Suppressor macrophage treated with lipopolysaccharide for 4 hours (primary cell): ENCODE data around the gene STPG4.

Experiments used
- DNase-seq: peaks from one replicate; pipeline ENCODE4 v3.0.0-alpha.2; 2020

Gene STPG4

DNA sequence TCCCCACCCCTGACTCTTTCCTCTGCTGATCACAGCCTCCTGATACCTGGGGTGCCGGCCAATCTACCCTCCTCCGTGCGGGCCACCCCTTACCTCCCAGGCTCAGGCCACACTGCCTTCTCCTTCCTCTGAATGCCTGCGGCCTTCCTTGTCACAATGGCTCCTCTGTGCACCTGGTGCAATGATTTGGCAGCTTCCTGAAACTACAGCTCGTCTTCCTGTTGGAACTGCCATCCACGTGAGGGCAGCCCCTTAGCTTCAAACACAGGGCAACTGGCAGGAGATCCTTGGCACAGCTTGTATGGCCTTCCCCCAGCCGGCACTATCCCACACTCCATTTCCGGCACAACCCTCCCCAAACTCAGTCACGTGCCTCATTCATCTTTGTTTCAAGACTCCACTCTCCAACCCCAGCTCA lies 69.0 kb downstream of the STPG4 start:
- no peak for DNase-seq

GRCh38 chr2:47083886-47084687 lies 71.0 kb downstream of the STPG4 start:
- DNase-seq = no peak

DNA sequence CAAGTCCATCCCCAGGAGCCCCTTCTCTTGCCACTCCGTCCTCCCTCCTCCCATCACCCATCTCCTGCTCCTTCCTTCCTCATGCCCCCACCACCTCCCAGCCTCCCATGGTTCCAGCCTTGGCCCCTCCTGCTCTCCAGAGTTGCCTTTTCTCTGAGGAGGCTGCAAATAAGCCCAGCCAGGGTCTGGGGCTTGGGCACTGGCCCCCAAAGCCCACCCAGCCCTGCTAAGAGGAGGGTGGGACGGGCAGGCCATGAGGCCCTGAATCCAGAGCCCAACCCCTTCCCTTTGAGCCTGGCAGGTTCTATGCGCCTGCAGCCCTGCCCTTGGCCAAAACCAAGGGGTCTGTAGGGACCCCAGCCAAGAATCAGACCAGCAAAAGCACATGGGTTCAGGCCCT lies 71.6 kb downstream of the STPG4 start:
- DNase-seq = no peak

DNA sequence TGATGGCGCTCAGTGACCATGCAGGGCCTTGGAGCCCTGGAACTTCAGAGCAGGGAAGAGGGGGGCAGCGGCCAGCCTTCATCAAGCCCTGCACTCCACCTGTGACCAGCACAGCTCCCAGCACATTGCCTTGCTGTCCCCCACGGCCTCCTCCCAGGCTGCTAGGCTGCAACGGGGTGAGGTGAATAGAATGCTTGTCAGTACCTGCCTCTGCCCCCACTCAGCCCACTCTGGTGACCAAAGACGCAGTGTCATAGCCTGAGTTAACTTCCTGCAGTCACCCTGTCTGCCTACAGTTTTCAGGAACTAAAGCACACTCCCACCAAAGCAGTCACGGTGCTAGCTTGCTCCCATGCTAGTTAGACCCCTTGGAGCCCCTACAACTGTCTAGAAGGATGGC lies 72.1 kb downstream of the STPG4 start:
- DNase-seq = no peak

DNA sequence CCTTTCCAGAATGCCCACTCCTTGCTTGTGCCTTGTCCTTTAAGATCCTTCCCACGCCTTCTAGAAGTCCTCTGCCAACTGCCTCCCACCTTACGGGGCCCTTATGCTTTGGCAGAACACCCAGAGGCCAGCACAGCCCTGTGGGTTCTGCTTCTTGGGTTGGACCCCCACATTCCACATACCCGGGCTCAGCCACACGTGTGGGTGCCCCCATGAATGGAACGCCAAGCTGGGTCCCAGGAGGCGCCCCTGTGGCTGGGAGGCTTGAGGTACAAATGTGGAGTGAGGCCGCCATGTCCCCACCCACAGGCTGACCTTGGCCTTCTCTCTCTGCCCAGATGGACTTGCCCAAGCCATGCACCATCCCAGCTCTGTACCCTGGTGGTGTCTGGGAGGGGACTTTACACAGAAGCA lies 74.2 kb downstream of the STPG4 start:
- no peak for DNase-seq

GRCh38 chr2:47079515-47080412 lies 75.3 kb downstream of the STPG4 start:
- no peak for DNase-seq

- no peak for DNase-seq
These were observed 76.3 kb downstream of the STPG4 start for GRCh38 chr2:47078541-47079482.

DNA sequence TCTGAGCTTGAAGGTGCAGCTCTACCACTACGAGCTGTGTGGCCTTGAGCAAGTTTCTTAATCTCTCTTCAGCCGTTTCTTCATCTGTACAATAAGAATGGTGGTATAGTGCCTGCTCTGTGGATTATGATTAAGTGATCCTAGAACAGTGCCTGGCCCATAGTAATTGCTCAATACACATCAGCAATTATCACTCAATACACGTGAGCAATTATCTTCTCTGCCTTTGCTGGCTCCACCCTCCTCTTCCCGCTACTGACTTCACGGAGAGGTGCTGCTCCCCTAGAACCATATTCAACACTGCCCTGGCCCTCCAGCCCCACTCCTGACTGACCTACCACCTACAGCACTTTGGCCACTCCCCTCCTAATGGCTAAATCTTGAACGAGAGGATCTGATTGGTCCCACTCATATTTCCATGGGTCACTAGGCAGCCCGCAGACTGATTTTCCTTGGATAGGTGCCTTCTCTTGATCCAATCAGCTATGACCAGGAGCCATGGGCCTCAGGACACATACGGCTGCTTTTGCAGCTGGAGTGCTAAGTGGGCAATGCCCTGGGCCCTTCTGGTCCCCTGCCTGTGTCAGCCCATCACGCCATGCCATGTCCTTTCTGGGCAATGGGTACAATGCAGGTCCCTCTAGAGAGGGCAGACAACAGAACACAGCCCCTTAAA lies 77.5 kb downstream of the STPG4 start:
- DNase-seq = no peak

- DNase-seq = no peak
These were observed 78.3 kb downstream of the STPG4 start for GRCh38 chr2:47076586-47077441.

DNA sequence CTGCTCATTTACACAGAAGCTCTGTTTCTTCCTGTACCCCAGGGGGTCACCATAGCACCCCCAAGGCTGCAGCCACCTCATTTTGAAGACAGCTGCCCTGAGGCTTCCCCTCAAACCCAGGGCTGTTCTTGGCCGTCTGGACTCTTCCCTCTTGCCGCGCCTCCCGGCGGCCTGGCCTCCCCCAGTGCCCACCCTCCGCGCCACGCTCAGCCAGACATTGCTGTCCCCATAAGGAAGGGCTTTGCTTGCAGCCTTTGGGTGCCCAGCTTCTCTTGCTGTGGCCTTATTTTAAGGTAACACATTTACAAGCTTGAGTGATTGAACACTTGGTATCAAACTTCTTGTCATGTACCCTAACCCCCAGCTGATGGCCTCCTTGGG lies 79.0 kb downstream of the STPG4 start:
- no peak for DNase-seq

- DNase-seq = peak; percentile 28
These were observed 79.6 kb downstream of the STPG4 start for GRCh38 chr2:47075361-47076125.

GRCh38 chr2:47074691-47075090 lies 80.4 kb downstream of the STPG4 start:
- no peak for DNase-seq

GRCh38 chr2:47073641-47074040 lies 81.5 kb downstream of the STPG4 start:
- DNase-seq = no peak

- DNase-seq = no peak
These were observed 81.9 kb downstream of the STPG4 start for GRCh38 chr2:47073217-47073616.

DNA sequence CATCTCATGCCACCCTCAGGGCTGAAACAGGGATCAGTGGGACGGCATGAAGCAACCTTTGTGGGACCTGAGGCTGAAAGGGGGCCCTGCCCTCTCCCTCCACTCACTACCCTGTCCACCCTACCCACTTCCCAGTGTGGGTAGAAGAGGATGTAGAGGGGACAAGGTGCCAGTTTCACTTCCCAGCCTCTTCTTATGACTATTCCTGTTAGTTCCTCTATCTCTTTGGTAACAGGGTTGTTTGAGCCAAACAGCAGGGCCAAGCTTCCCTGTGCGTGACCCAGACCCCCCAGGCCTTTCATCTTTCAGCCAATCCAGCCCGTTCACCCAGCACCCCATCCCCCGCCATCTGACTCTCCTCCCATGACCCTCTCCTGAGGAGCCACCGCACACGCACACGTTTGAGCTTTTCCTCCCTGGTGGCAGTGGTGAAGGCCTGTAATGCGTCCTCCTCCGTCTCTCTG lies 82.3 kb downstream of the STPG4 start:
- DNase-seq = peak; percentile 91

- DNase-seq = peak; percentile 59
These were observed 83.0 kb downstream of the STPG4 start for GRCh38 chr2:47072018-47072691.

GRCh38 chr2:47070920-47071824 lies 83.9 kb downstream of the STPG4 start:
- peak; percentile 87 for DNase-seq

DNA sequence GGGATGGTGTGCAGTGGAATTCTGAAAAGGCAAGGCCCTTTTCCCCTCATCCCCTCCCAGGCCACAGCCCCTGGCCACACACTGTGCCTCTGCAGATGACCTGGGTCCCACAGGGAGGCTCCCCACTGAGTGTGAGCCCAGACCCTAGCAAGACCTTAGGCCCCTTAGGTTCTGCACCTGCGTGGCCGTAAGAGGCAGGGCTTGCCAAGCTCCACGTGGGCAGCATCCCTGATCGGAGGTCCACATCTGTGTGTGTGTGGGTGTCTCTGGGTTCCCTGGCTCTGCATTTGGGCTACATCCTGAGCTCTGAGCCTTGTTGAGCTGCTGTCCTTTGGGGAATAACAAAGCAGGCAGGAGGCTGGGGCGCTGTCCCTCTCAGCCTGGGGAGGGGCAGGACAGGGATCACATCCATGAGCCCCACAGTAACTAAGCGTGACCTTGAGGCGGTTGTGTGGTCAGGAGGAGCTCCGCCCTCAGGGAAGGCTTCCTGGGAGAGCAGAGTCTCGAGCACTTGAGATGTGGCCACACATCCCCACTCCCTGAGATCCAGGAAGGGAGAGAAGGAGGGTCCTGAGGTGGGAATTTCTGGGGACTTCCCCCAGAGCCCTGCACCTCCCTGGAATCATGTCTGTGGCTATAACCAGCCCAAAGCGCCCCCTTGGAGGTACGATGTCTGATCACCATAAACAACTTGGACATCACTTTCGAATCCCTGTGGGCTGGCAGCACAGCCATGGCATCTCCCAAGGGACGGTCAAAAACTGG lies 84.8 kb downstream of the STPG4 start:
- no peak for DNase-seq
